ENCODE results near the gene MLYCD. TPM values are rescaled to one million over a fixed set of nuclear protein-coding genes. Genes with fewer than 3 reads are reported as not detected.

MLYCD gene
- polyA plus RNA-seq, 5 donors, result 3.2 to 4.3 (median 3.7) TPM

DNA sequence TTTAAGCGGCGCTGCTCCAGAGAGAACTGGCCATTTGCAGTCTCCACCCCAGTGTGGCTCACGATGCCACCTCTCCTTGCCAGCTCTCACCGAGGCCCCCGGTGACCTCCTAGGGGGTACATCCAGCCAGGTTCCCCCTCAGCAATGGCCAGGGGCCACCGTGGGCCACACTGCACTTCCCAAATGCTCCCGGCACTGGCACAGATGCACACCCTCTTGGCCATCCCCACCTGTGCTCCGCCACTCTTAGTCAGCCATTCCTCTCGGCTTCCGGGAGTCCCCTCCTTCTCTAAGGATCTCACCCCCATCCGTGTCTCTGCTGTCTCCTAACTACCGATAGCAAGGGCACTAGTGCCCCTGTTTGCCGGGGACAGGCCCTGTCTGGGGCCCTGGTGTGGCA lies 25.8 kb downstream of the MLYCD start:
- no peak for DNase-seq

DNA sequence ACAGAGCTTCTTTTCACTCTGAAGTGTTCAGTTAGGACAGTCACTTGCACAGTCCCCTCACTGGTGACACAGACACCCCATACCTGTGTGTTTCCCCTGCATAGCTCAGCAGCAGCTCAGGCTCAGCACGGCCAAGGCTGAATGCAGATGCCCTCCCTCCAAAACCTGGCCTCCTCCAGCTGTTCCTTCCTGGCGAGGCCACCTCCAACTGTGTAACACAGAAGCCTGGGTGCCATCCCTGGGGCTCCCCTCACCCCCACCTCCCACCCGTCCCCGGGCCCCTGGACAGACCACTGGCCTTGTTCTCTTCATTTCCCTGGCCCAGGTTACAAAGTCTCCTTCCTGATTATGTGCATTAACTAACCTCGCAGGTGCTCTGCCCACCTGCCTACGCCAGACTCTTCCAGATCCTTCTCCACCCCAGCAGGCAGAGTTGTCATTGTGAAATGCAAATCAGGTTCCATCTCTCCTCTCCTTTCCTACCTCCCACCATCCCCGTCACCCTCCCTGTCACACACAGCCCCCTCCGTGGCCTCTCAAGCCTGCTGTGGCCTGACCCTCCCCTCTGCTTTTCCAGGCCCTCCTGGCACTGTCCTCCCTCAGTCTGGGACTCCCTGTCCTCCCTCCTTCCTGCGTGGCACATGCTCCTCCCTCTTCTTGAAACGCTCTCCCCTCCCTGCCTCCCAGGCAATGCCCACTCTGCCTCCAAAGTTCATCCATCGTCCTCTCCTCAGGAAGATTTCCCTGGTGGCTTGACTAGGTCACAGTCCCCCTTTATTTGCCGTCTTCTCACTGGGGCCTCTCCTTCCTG lies 26.4 kb downstream of the MLYCD start:
- DNase-seq, result no peak

DNA sequence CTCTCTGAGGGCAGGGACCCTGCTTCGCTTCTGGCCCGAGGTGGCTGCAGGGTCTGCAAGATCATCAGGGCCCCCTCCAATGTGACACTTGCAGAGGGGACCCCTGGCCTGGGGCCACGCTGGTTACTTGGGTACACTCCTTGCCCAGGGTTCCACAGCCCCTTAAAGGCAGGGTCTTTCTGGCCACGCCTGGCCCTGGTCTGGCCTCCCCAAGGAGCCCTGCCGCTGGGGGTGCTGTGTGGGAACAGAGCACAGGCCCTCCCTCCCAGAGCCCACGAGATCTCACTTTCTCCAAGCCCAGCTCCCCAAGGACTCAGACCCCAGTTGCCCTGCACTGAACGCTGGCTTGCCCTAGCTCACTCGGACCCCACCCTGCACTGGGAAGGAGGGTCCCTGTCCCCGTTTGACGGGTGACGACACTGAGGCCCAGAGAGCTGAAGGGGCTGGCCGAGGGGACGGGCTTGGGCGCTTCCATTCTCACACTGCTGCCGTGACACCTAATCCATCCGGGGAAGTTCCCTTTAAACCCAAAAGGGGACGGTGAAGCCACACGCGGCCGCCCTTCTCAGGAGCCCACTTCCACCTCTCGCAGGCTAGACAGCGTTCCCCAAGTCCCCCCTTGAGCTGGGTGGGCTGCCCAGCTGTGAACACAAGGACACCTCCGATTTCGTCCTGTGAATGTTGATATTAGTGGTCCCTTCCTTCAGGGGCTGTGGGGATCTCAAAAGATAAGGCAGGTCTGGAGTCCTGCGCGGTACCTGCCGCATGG lies 27.2 kb downstream of the MLYCD start:
- DNase-seq, result no peak

DNA sequence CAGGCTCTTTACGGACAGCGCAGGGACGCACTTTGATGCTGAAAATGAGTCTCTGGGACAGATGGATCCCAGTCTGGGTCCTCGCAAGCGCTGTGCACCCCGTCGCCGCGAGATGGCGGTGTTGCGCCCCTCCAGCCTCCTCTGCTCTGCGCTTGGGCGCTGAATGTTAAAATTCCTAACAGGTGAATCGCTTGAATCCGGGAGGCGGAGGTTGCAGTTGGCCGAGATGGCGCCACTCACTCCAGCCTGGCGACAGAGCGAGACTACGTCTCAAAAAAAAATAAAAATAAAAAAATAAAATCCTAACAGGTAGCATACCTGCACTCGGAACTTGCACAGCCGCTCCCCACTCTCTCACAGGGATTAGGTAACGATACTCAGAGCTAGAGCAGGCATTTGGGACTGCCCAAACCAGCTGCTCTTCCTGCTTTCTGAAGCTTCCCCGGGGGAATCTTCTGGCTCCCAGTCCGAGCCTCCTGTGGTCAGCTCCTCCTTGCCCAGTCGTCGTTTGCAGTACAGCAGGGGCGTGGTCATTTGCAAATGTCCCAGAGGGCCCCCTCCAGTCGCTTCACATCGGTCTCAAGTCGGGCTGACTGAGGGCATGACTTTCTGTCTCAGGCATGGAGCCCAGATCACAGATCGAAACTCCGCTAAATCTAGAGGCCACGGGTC lies 27.9 kb downstream of the MLYCD start:
- DNase-seq, result peak; percentile 45 to 54

DNA sequence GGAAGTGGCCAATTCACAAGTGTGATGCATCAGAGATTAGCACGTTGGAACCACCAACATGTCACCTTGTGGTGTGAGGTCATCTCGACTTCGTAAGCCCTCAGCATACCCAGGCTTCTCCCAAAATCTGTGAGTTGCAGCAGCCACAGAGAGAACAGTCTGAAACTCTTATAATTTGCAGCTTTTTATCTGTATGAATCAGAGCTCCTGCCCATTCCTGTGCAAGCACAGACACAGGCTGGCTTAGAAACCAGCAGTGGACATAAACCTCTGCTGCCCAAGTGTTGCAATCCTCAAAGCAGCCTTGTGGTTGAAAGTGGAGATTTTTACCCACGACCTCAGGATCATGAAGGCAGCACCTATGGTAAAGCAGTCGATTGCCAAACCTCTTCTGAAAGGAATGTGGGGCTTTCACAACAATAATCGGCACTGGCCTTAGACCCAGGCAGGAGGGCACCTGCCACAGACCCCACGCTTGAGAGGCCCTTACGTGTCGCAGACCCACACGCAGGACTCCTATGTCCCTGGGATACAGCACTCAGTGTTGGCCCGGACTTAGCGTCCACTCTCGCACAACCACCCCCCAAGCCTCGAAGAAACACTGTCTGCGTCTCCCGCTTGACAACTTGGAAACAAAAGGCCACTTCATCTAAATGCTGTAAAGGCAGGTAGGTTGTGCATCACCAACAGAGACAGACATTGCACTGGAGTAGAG lies 29.6 kb downstream of the MLYCD start:
- no peak for DNase-seq

DNA sequence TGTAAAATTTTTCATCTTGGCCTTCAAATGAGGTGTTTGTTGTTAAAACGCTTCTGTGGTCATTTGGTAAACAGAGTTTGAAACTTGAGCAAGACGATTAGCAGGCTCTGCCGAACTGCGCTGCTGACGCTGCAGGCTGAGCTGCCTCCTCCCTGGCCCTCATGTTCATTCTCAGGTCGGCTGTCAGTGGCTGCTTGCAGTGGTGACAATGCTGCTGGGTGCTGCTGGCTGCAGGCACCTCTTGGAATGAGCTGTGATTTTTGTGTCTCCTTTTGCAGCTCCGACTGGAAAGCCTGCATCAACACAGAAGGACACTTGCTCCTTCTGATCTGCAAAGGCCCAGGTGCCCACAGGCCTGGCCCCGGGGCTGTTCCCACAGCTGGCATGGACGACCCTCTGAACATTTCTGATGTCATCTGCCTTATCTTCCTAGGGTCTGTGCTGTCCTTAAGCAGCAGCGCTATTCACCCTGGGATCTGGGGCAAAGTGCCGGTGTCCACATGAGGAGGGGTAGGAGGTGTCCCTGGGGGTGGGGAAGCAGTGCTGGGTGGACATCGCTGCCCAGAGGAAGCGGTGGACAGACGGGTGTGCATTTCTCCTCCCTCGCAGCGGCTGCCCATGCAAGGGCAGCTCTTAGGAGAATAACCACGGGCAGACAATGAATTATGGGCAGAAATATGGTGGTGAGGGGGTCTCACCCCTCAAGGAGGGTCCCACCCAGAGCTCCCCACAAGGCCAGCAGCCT lies 31.1 kb downstream of the MLYCD start:
- DNase-seq, result no peak

DNA sequence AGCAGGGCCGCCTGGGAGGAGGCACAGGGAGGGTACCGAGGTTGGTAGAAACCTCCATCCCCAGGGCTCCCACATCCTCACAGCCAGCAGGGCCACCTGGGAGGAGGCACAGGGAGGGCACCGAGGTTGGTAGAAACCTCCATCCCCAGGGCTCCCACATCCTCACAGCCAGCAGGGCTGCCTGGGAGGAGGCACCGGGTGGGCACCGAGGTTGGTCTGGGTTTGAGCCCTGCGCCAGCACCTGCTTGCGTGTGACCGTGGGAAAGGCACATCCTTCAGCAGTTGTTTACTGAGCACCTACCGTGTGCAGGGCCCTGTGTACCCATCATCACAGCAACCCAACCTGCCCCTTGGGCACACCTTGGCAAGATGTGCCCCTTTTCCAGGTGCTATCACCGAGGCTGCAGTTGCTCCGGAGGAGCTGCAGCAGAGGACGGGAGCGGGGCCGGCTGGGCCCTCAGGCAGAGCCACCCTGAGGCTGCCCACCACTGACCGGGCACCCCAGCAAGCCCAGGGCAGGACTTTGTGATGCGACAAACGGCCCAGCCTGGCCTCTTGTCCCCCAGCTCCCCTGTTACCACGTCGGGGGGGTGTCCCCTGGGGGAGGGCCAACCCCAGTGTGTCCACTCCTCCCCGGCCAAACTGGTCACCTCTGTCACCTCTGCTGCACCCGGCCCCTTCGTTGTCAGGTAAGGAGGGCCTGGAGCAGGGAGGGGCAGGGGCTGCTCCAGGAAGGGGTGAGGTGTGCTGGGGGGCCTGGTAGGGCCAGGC lies 32.0 kb downstream of the MLYCD start:
- no peak for DNase-seq

DNA sequence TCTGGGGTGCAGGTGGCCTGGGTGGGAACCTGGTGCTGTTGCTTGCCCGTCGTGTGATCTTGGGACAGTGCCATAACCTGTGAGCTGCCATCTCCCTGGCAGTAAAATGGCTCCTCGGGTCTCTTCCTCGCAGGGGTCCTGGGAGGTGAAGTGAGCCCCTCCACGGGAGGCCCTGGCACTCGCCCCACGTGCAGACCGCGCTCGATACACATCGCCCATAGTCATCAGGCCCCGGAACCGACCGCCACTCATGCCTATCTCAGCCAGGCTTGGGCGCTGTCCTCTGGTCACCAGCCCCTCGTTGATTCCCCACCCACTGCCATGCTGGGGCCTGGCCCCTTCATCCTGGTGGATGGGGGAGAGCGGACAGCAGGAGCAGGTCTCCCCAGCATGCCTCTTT lies 32.6 kb downstream of the MLYCD start:
- DNase-seq, result no peak

DNA sequence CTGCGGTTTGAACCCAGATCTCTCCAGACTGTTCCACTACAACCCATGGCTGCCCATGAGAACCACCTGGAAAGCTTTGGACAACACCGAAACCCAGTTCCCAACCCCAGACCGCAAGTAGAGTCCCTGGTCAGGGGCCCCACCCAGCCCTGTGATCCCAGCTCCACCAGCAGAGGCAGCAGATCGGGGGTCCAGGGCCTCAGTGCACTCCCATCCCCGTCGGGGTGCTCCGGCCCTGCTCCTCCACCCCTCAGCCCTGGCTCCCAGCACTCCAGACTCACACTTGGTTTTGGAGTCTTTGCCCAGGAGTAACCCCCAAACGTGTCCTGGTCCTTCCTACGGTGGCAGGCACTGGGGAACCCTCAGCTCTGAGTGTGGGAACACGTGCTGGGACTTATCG lies 33.4 kb downstream of the MLYCD start:
- no peak for DNase-seq

DNA sequence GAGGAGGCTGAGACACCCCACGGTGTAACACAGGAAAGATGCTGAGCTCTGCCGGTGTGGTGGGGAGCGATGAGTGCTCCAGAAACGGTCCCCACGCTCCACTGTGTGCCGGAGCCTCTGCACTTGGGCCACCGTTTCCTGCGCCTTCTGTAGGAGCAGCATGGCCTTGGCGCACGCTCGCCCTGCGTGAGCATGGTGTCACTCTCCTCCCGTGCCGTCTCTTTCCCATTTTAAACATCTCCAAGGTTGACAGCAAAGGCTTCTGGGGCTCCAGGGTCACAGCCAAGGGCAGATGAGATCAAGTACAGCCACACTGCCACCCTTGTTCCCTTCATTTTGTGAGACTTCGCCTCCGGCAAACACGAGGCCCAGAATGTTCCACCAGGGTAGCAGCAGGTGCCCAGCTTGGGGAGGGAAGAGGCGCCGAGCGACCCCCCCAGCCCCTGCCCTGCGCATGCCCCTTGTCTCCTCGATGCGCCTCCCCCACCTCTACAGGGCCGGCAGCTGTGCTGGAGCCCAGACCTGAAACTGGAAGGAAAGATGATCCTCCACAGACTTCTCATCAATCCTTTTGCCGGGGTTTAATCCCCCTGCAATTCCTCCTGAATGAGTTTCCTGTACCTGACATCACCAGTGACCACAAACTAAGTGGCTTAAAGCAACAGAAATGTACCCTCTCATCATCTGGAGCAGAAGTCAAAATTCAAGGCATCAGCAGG lies 34.2 kb downstream of the MLYCD start:
- no peak for DNase-seq

DNA sequence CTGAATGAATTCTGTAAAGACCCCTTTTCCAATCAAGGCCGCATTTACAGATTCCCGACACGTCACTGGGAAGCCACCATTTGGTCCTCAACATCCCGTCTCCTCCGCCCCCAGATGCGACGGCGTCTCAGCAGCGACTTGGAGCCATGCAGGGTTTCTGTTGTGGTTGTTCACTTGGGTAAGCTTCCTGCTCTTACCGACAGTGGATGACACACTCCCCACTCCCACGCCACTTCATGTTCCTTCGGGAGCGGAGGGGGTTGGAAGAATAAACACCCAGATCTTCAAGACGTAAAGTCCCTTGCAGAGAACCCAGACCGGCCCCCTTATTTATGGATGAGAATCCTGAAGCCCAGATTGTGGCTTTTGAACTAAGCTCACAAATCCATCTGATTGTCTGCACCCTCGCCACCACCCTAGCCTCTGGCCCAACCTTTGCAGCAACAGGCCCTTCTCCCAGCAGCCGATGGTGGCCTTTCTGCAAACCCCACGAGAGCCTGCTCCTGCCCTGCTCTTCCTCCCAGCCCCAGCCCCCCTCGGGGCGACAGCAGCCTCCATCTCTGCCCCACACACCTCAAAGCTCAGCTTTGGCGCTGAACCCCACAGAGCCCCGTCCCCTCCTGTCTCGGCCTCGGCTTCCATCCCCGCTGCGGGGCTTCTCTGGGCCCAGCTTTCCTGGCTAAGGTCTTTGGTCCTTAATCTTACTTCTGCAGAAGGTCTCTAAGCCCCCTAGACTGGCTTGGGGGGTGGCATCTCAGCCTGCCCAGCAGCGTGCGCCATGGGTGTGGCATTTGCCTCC lies 35.2 kb downstream of the MLYCD start:
- DNase-seq, result no peak

DNA sequence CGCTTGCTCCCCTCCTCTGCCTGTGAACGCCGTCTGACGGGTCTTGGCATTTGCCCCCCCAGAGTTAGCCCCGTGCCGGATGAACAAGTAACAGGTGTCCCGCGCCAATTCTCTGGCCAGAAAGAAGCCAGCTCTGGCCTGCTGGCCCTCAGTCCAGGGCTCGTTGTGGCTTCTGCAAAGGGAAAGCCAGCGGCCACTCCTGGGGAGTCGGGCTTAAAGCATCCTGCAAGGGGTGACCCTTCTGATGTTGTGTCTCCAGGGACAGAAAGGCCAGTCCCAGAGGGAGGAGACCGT lies 35.7 kb downstream of the MLYCD start:
- no peak for DNase-seq

DNA sequence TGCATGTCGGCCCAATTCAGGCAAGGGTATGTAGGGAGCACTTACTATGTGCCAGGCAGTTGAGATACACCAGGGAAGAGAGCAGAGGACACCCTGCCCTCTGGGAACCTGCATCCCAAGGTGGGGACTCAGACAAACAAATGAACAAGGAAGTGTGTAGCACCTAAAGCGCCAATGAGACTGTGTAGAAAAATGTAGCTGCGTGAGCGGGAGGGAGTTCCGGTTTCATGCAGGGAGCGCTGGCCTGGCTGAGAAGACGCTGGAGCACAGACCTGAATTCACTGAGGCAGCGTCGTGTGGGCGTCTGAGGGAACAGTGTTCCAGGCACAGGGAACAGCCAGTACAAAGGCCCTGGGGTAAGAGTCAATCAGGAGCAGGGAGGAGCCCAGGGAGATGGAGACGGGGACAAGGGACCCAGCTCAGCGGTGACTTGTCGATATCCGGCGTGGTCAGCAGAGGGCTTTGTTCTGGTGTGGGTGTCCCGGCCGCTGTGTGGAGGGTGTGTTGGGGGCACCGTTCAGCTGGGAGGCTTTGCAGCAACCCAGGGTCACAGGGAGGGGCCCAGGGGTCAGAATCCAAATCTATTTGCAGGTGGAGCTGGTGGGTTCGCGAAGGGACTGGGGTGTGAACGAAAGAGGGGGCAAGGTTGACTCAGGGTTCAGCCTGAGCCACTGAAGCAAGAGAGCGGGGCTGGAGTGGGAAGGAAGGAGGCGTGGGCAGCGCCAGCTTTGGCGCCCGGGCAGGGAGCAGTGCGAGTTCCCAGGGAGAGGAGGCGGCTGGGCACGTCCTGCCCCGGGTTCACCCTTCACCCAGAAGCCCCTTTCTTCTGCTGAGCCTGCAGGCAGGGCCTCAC lies 36.3 kb downstream of the MLYCD start:
- no peak for DNase-seq

DNA sequence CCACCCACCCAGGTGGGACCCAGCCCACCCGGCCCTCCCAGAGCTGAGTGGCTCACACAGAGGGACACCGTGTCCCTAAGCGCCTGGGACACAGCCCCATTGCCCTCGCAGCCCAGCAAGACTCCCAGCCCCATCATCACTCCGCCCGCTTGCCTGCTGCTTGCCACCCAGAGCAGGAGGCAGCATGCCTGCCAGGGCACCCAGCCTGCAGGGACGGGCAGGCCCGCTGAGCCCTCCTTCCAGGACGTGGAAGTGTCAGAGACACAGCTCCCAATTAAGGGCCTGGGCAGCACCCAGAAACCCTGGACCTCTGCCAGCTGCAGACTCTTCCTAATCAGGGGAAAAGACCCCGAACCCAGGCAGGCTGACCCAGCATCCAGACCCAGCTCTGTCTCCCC lies 36.9 kb downstream of the MLYCD start:
- DNase-seq, result no peak

DNA sequence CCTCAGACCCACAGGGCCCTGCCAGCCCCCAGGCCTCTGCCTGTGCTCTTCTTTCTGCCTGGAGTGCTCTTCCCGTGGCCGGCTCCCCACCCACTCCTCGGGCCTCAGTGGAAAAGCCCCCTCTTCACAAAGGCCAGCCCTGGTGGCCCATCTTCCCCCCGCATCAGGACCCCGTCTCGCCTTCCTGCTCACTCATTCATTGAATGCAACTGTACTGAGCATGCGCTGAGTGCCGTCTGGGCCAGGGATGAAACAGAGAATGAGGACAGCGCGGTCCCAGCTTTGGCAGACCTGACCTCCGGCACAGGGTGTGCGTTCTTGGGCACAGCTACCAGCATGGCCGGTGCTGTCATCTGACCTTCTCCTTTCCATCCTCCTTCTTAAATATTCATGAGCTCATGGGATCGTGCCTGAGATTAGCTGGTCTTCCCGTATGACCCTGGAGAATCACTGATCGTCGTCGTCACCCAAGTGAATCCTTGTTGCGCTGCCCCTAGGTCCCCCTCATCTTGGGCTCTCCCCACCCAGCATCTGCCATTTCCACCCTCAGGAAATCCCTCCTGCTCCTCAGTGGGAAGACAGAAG lies 37.8 kb downstream of the MLYCD start:
- DNase-seq, result no peak

DNA sequence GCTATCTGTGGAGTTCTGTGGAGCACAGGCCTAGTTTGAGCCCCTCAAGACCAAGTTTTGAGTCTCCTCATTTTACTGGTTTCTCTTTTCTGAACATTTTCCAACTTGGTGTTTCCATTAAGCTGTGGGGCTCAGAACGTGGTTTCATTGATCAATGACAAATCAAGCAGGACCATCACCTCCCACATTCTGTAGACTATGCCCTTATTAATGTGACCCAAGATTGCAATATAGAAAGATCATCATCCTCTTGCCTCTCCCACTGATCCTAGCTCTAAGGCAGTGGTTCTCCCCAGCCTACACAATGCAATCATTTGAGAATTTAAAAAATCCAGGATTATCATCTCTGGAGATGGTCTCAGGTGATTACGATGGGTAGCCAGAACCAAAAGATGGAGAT lies 38.4 kb downstream of the MLYCD start:
- no peak for DNase-seq

DNA sequence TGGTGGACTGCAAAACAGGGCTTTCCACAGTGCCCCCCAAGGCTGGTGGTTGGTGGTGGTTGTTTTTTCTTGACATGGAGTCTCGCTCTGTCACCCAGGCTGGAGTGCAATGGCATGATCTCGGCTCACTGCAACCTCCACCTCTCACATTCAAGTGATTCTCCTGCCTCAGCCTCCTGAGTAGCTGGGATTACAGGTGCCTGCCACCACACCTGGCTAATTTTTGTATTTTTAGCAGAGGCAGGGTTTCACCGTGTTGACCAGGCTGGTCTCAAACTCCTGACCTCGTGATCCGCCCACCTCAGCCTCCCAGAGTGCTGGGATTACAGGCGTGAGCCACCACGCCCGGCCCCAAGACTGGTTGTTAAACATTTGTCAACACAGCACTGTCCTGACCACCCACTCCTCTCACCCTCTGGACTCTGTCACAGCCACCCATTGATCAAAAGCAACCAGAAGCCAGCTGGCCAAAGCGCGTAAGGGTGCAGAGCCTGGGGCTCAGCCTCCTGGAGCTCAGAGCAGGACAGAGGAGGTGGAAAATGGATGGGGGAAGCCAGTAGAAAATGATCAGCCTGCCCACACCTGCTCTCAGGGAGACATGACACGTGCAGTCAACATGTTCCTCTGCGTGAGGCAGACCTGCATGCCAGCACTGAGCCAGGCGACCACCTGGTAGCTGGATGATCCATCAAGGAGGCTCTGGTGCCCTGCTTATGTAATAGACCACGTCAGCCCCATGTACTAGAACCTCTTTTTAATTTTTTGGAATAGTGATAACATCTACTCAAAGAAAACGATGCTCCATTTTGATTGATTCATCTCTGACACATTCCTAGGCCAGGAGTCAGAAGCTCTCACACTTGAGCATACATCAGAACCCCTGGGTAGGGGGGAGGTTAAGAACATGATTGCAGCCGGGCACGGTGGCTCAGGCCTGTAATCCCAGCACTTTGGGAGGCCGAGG lies 39.3 kb downstream of the MLYCD start:
- DNase-seq, result no peak
